OCI-LY1 (cell line): ENCODE measurements around the gene LHFPL2.

Experiments
- EZH2 ChIP-seq: fragments of 200-600 bp; sonication (generic), shearing (Covaris generic); IDR thresholded peaks from 2 replicates; pipeline ENCODE4 v1.8.0; 2017; ENCODE audit warnings: borderline replicate concordance, mixed run types, mild to moderate bottlenecking, antibody characterized with exemption, low read length, moderate library complexity, mixed read lengths
- TF ChIP-seq, protein P1 (sequence below): fragments of 200-600 bp; sonication (generic), shearing (Covaris generic); IDR thresholded peaks from 2 replicates; pipeline ENCODE4 v1.5.1; 2017; ENCODE audit warnings: mild to moderate bottlenecking, antibody characterized with exemption, low read length, moderate library complexity, mixed read lengths

DNA sequence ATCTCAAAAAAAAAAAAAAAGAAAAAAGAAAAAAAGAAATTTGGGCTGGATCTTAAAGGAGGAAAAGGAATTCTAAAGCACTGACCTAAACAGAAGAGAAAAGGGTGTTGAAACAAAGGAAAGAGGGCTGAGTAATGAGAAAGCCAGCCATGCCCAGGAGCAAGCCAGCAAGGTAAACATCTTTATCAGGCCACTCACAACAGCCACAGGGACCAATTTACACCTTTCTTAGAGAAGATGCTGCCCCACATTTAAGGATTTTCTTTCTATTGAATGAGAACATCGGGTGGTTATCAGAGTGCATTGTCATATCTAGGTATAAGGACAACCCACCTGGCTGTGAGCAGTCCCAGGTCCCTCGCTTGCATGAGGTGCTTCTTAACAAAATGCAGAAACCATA, 16.6 kb downstream of the LHFPL2 start:
- TF ChIP-seq, protein P1, sequence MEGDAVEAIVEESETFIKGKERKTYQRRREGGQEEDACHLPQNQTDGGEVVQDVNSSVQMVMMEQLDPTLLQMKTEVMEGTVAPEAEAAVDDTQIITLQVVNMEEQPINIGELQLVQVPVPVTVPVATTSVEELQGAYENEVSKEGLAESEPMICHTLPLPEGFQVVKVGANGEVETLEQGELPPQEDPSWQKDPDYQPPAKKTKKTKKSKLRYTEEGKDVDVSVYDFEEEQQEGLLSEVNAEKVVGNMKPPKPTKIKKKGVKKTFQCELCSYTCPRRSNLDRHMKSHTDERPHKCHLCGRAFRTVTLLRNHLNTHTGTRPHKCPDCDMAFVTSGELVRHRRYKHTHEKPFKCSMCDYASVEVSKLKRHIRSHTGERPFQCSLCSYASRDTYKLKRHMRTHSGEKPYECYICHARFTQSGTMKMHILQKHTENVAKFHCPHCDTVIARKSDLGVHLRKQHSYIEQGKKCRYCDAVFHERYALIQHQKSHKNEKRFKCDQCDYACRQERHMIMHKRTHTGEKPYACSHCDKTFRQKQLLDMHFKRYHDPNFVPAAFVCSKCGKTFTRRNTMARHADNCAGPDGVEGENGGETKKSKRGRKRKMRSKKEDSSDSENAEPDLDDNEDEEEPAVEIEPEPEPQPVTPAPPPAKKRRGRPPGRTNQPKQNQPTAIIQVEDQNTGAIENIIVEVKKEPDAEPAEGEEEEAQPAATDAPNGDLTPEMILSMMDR = no peak
- no peak for TF ChIP-seq EZH2
